PFSK-1 (cell line): Measurements from ENCODE around the gene RAB34.

ENCODE experiments used
- POLR2AphosphoS5 ChIP-seq: IDR thresholded peaks from 2 replicates; pipeline ENCODE4 v1.6.1; 2012; ENCODE audit warnings: low read depth, mild to moderate bottlenecking, control low read depth, low read length, moderate library complexity
- TAF1 ChIP-seq: IDR thresholded peaks from 2 replicates; pipeline ENCODE4 v1.6.1; 2012; ENCODE audit warnings: low read length, control low read depth, borderline replicate concordance; ENCODE audit not compliant: insufficient read depth
- TF ChIP-seq, protein P1 (sequence below), 2 experiments: IDR thresholded peaks; 2 replicates each; pipeline versions ENCODE4 v1.6.1 to v1.8.0; 2011 to 2012; ENCODE audit warnings: low read depth in 2 of 2, low read length in 2 of 2, control low read depth in 1 of 2, inconsistent platforms in 1 of 2, mild to moderate bottlenecking in 1 of 2, moderate library complexity in 1 of 2; ENCODE audit not compliant: insufficient read depth in 1 of 2

DNA sequence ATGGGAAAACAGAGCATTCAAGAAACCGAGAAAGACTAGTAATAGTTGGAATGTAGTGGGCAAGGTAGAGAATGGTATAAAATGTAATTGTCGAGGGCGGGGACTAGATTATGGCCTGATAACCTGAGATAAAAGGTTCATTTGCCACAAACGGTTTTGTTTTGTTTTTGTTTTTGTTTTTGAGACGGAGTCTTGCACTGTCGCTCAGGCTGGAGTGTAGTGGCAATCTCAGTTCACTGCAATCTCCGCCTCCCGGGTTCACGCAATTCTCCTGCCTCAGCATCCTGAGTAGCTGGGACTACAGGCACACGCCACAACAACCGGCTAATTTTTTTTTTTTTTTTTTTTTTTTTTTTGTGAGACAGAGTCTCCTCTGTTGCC, 12.3 kb upstream of the RAB34 start:
- no peak for TF ChIP-seq TAF1
- TF ChIP-seq, protein P1, sequence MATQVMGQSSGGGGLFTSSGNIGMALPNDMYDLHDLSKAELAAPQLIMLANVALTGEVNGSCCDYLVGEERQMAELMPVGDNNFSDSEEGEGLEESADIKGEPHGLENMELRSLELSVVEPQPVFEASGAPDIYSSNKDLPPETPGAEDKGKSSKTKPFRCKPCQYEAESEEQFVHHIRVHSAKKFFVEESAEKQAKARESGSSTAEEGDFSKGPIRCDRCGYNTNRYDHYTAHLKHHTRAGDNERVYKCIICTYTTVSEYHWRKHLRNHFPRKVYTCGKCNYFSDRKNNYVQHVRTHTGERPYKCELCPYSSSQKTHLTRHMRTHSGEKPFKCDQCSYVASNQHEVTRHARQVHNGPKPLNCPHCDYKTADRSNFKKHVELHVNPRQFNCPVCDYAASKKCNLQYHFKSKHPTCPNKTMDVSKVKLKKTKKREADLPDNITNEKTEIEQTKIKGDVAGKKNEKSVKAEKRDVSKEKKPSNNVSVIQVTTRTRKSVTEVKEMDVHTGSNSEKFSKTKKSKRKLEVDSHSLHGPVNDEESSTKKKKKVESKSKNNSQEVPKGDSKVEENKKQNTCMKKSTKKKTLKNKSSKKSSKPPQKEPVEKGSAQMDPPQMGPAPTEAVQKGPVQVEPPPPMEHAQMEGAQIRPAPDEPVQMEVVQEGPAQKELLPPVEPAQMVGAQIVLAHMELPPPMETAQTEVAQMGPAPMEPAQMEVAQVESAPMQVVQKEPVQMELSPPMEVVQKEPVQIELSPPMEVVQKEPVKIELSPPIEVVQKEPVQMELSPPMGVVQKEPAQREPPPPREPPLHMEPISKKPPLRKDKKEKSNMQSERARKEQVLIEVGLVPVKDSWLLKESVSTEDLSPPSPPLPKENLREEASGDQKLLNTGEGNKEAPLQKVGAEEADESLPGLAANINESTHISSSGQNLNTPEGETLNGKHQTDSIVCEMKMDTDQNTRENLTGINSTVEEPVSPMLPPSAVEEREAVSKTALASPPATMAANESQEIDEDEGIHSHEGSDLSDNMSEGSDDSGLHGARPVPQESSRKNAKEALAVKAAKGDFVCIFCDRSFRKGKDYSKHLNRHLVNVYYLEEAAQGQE (IDR thresholded peaks at IDR 0.05; ENCODE audit: insufficient read depth in 1 of 2, low read depth in 2 of 2, low read length in 2 of 2): no peak
- TF ChIP-seq POLR2AphosphoS5: no peak
